CD4-positive, alpha-beta T cell treated with Interleukin-17A for 1 hour (primary cell): ENCODE measurements around the gene P2RY8.
A peak's percentile ranks its signal among the peaks of the same experiment; 100 is the strongest.
"Not testable (repeated sequence)": the region's sequence is repeated elsewhere in the genome, so short reads cannot be mapped to it uniquely, and the experiment has no call there.

Source experiments
- DNase-seq: peaks from one replicate; pipeline ENCODE4 v3.0.0-alpha.2; 2020

P2RY8 gene

GRCh38 chrX:1462596-1463251 lies 74.3 kb downstream of the P2RY8 start:
- DNase-seq: peak; percentile 90

- no peak for DNase-seq
Observed at GRCh38 chrX:1462110-1462509, 74.9 kb downstream of the P2RY8 start.

- no peak for DNase-seq
Observed at GRCh38 chrX:1455948-1456280, 81.1 kb downstream of the P2RY8 start.

GRCh38 chrX:1453951-1454785 lies 82.8 kb downstream of the P2RY8 start:
- peak; percentile 89 for DNase-seq

GRCh38 chrX:1453395-1453783 lies 83.6 kb downstream of the P2RY8 start:
- DNase-seq: peak; percentile 85

- peak; percentile 99 for DNase-seq
Observed at GRCh38 chrX:1452516-1453394, 84.2 kb downstream of the P2RY8 start, which contains the start of gene ASMTL. Gene ASMTL (minus strand): TSS chrX:1452909. CDS start chrX:1452840, 69 bp downstream.

GRCh38 chrX:1451661-1452515 lies 85.1 kb downstream of the P2RY8 start:
- no peak for DNase-seq

- DNase-seq: no peak
Observed at GRCh38 chrX:1451251-1451660, 85.7 kb downstream of the P2RY8 start.

- no peak for DNase-seq
Observed at GRCh38 chrX:1450361-1451161, 86.4 kb downstream of the P2RY8 start.

GRCh38 chrX:1449823-1450149 lies 87.2 kb downstream of the P2RY8 start:
- no peak for DNase-seq

- DNase-seq: no peak
Observed at GRCh38 chrX:1449036-1449822, 87.8 kb downstream of the P2RY8 start.

GRCh38 chrX:1448573-1449001 lies 88.4 kb downstream of the P2RY8 start:
- DNase-seq: not testable (repeated sequence)

- not testable (repeated sequence) for DNase-seq
Observed at GRCh38 chrX:1447969-1448572, 88.9 kb downstream of the P2RY8 start.

GRCh38 chrX:1446984-1447968 lies 89.7 kb downstream of the P2RY8 start:
- not testable (repeated sequence) for DNase-seq

- DNase-seq: no peak
Observed at GRCh38 chrX:1444561-1445500, 92.2 kb downstream of the P2RY8 start.

- no peak for DNase-seq
Observed at GRCh38 chrX:1443496-1444075, 93.4 kb downstream of the P2RY8 start.

- no peak for DNase-seq
Observed at GRCh38 chrX:1442724-1443367, 94.1 kb downstream of the P2RY8 start.
